MM.1S (cell line): Measurements from ENCODE around the gene GRIK4.

Experiments used
- DNase-seq: peaks from one replicate; pipeline ENCODE4 v3.0.0-alpha.2; 2015
- H2AFZ ChIP-seq: fragments of 300-600 bp; sonication (generic); 2 replicates; pipeline ENCODE4 v1.6.0; 2016; ENCODE audit warnings: antibody characterized with exemption, low read length
- H3F3A ChIP-seq: fragments of 300-600 bp; sonication (generic); 2 replicates; pipeline ENCODE4 v1.6.1; 2016; ENCODE audit warnings: mild to moderate bottlenecking, antibody characterized with exemption, low read length, moderate library complexity, mixed read lengths; ENCODE audit not compliant: insufficient read depth
- H3K27ac ChIP-seq: fragments of 300-600 bp; sonication (generic); 2 replicates; pipeline ENCODE4 v1.5.1; 2016; ENCODE audit warnings: mild to moderate bottlenecking, low read length
- H3K27me3 ChIP-seq: fragments of 300-600 bp; sonication (generic); replicated peaks from 2 replicates; pipeline ENCODE4 v1.6.0; 2016; ENCODE audit warnings: low read length; ENCODE audit not compliant: insufficient read depth
- H3K36me3 ChIP-seq: fragments of 300-600 bp; sonication (generic); replicated peaks from 2 replicates; pipeline ENCODE4 v1.6.1; 2016; ENCODE audit warnings: mild to moderate bottlenecking, low read length, mixed read lengths; ENCODE audit not compliant: insufficient read depth
- H3K4me1 ChIP-seq: fragments of 300-600 bp; sonication (generic); 2 replicates; pipeline ENCODE4 v1.6.1; 2016; ENCODE audit warnings: low read length, mixed read lengths
- H3K4me2 ChIP-seq: fragments of 300-600 bp; sonication (generic); 2 replicates; pipeline ENCODE4 v1.6.0; 2016; ENCODE audit warnings: low read depth, low read length
- H3K4me3 ChIP-seq: fragments of 300-600 bp; sonication (generic); 2 replicates; pipeline ENCODE4 v1.5.1; 2016; ENCODE audit warnings: low read length, mixed read lengths
- H3K79me2 ChIP-seq: fragments of 300-600 bp; sonication (generic); 2 replicates; pipeline ENCODE4 v1.6.1; 2016; ENCODE audit warnings: mixed run types, low read length, mixed read lengths
- H3K9ac ChIP-seq: fragments of 300-600 bp; sonication (generic); 2 replicates; pipeline ENCODE4 v1.6.1; 2016; ENCODE audit warnings: low read length, mixed read lengths
- H3K9me2 ChIP-seq: fragments of 300-600 bp; sonication (generic); replicated peaks from 2 replicates; pipeline ENCODE4 v1.6.1; 2016; ENCODE audit warnings: mild to moderate bottlenecking, low read length, mixed read lengths; ENCODE audit not compliant: insufficient read depth
- H3K9me3 ChIP-seq: fragments of 300-600 bp; sonication (generic); replicated peaks from 2 replicates; pipeline ENCODE4 v1.6.1; 2016; ENCODE audit warnings: mild to moderate bottlenecking, low read length, mixed read lengths; ENCODE audit not compliant: insufficient read depth
- H4K20me1 ChIP-seq: fragments of 300-600 bp; sonication (generic); 2 replicates; pipeline ENCODE4 v1.6.1; 2016; ENCODE audit warnings: mild to moderate bottlenecking, low read length, moderate library complexity, mixed read lengths; ENCODE audit not compliant: insufficient read depth
- CTCF ChIP-seq: fragments of 300-600 bp; sonication (generic); IDR thresholded peaks from 2 replicates; pipeline ENCODE4 v1.5.1; 2016; ENCODE audit warnings: antibody characterized with exemption, low read length, mixed read lengths
- EZH2 ChIP-seq: fragments of 300-600 bp; sonication (generic); optimal IDR thresholded peaks from 2 replicates; pipeline ENCODE3; 2017; ENCODE audit warnings: low read depth, mild to moderate bottlenecking, antibody characterized with exemption, low read length, mixed read lengths
- EZH2phosphoT487 ChIP-seq: fragments of 300-600 bp; sonication (generic); IDR thresholded peaks from 2 replicates; pipeline ENCODE4 v1.6.1; 2018; ENCODE audit warnings: antibody characterized with exemption, low read length

GRIK4 gene

GRCh38 chr11:120601536-120601935 lies 90.0 kb downstream of the GRIK4 start:
- DNase-seq = no peak
- Histone ChIP-seq H4K20me1 (no peaks in the 10 kb centered on the region), H3K79me2 (no peaks in the 10 kb centered on the region), H3F3A (no peaks in the 10 kb centered on the region), H3K27ac (no peak overlapping the region), H3K9ac (no peak overlapping the region), H3K4me1 (no peaks in the 10 kb centered on the region), H3K9me2 (no peaks in the 10 kb centered on the region), H3K36me3 (no peaks in the 10 kb centered on the region), H2AFZ (no peak overlapping the region), H3K27me3 (no peaks in the 10 kb centered on the region), H3K4me3 (no peak overlapping the region), H3K9me3 (no peaks in the 10 kb centered on the region), H3K4me2 (no peak overlapping the region)
- TF ChIP-seq EZH2 (no peak), CTCF (no peak), EZH2phosphoT487 (no peak)

- H3K79me2 ChIP-seq = no peaks in the 10 kb centered on the region
- no peak overlapping the region for H3K4me2 ChIP-seq
- TF ChIP-seq EZH2phosphoT487 (no peak), EZH2 (no peak), CTCF (no peak)
Measured at GRCh38 chr11:120603071-120603470, 91.5 kb downstream of the GRIK4 start.

GRCh38 chr11:120605469-120605868 lies 93.9 kb downstream of the GRIK4 start:
- H3K79me2 ChIP-seq = no peaks in the 10 kb centered on the region
- TF ChIP-seq EZH2 = no peak
- no peak for TF ChIP-seq CTCF
- no peak for TF ChIP-seq EZH2phosphoT487

More at GRCh38 chr11:120603071-120603470, 91.5 kb downstream of the GRIK4 start:
- H3K27ac ChIP-seq = no peak overlapping the region
- no peaks in the 10 kb centered on the region for H3F3A ChIP-seq
- no peak for DNase-seq
- H3K27me3 ChIP-seq = no peaks in the 10 kb centered on the region
- no peaks in the 10 kb centered on the region for H3K4me1 ChIP-seq
- no peak overlapping the region for H3K4me3 ChIP-seq
- no peak overlapping the region for H3K9ac ChIP-seq
- no peaks in the 10 kb centered on the region for H4K20me1 ChIP-seq
- H3K36me3 ChIP-seq = no peaks in the 10 kb centered on the region
- H3K9me3 ChIP-seq = no peaks in the 10 kb centered on the region
- H3K9me2 ChIP-seq = no peaks in the 10 kb centered on the region
- no peak overlapping the region for H2AFZ ChIP-seq

More at GRCh38 chr11:120605469-120605868, 93.9 kb downstream of the GRIK4 start:
- Histone ChIP-seq H3K9ac (no peak overlapping the region), H3K9me3 (no peaks in the 10 kb centered on the region), H3K4me1 (no peaks in the 10 kb centered on the region), H3K36me3 (no peaks in the 10 kb centered on the region), H4K20me1 (no peaks in the 10 kb centered on the region), H3K27ac (no peak overlapping the region), H3K4me2 (no peak overlapping the region), H3K27me3 (no peaks in the 10 kb centered on the region), H3K9me2 (no peaks in the 10 kb centered on the region), H3F3A (no peaks in the 10 kb centered on the region), H3K4me3 (no peak overlapping the region), H2AFZ (no peak overlapping the region)
- DNase-seq = no peak
